Parathyroid adenoma (tissue), 2 donors: ENCODE results near the gene PDE9A.

Experiments
- H2AFZ ChIP-seq: fragments of 300-600 bp; sonication (generic); one replicate; pipeline ENCODE4 v1.7.0; 2017; ENCODE audit warnings: antibody characterized with exemption, mild to moderate bottlenecking
- H3K27ac ChIP-seq: fragments of 300-600 bp; sonication (generic); one replicate; pipeline ENCODE4 v1.7.0; 2017
- H3K27me3 ChIP-seq: fragments of 300-600 bp; sonication (generic); one replicate; pipeline ENCODE4 v1.7.0; 2017; ENCODE audit warnings: low read length; ENCODE audit not compliant: control insufficient read depth, insufficient read depth
- H3K36me3 ChIP-seq: fragments of 300-600 bp; sonication (generic); one replicate; pipeline ENCODE4 v1.7.0; 2017; ENCODE audit warnings: low read length; ENCODE audit not compliant: control insufficient read depth, insufficient read depth
- H3K4me1 ChIP-seq: fragments of 300-600 bp; sonication (generic); one replicate; pipeline ENCODE4 v1.7.0; 2017; ENCODE audit warnings: control low read depth
- H3K4me2 ChIP-seq: fragments of 300-600 bp; sonication (generic); one replicate; pipeline ENCODE4 v1.7.0; 2017; ENCODE audit warnings: low read length
- H3K4me3 ChIP-seq: fragments of 300-600 bp; sonication (generic); one replicate; pipeline ENCODE4 v1.7.0; 2017; ENCODE audit warnings: low read depth, low read length
- H3K79me2 ChIP-seq: fragments of 300-600 bp; sonication (generic); one replicate; pipeline ENCODE4 v1.7.0; 2017; ENCODE audit warnings: control low read depth
- H3K9ac ChIP-seq: fragments of 300-600 bp; sonication (generic); one replicate; pipeline ENCODE4 v1.7.0; 2017; ENCODE audit warnings: mild to moderate bottlenecking
- H3K9me3 ChIP-seq: fragments of 300-600 bp; sonication (generic); one replicate; pipeline ENCODE4 v1.7.0; 2017; ENCODE audit warnings: low read length; ENCODE audit not compliant: control insufficient read depth
- CTCF ChIP-seq: fragments of 300-600 bp; sonication (generic); IDR thresholded peaks from one replicate; pipeline ENCODE4 v1.7.0; 2017; ENCODE audit warnings: antibody characterized with exemption, mild to moderate bottlenecking
- donor health status: primary hyperparathyroidism.

PDE9A gene

DNA sequence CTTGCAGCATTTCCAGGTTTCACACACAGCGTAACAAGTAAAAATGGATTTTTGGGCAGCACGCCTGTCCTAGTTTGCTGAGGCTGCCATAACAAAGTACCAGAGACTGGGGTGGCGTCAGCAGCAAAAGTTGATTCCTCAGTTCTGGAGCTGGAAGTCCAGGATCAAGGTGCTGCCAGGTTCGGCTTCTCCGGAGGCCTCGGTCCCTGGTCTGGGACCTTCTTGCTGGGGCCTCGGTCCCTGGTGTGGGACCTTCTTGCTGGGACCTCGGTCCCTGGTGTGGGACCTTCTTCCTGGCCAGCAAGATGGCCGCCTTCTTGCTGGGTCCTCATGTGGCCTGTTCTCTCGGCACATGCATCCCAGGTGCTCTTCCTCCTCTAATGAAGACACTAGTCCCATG, 104.0 kb downstream of the PDE9A start:
- H3K4me1 ChIP-seq = no peaks in the 10 kb centered on the region

DNA sequence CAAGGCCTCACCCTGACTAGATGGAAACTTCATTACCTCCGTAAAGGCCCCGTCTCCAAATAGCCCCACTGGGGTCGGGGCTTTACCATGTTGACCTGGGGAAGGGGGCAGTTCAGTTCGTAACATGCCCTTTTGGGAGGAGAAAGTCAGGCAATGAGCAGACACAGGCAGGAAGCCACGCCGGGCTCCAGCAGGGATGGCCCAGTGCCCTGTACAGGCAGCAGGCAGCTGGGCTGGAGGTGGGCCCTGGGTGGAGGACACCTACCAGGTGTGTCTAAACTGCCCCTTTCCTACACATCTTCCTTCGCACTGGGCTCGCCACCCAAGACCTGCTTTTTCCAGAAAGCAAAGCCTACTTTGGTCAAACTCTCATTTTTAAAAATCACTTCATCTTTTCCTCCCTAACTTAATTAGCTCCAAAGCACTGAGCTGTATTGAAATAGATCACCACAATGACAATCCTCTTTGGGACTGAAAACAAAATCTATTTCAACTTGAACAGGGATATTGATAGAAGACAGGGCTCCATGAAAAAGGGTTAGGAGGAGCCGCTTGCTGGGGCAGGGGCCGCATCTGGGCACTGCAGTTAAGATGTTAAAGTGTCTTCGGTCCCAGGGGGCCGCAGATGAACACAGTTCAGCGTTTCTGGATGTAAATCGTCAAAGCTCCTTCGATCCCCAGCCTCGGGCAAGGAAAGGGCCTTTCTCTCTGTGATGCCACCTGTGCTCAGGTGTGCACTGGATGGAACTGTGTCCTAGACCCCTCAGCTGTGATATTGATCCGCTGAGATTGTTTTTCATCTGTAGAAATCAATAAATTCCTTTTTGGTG, 104.6 kb downstream of the PDE9A start:
- no peaks in the 10 kb centered on the region for H3K79me2 ChIP-seq
- H2AFZ ChIP-seq = no peak overlapping the region
- TF ChIP-seq CTCF = no peak
- H3K27ac ChIP-seq = no peak overlapping the region
- no peak overlapping the region for H3K4me2 ChIP-seq
- no peaks in the 10 kb centered on the region for H3K27me3 ChIP-seq
- no peaks in the 10 kb centered on the region for H3K4me1 ChIP-seq
- H3K9me3 ChIP-seq = no peaks in the 10 kb centered on the region
- no peak overlapping the region for H3K9ac ChIP-seq
- no peaks in the 10 kb centered on the region for H3K36me3 ChIP-seq
- no peak overlapping the region for H3K4me3 ChIP-seq

More for the DNA sequence above, 104.0 kb downstream of the PDE9A start:
- Histone ChIP-seq H3K27ac (no peak overlapping the region), H3K4me3 (no peak overlapping the region), H3K4me2 (no peak overlapping the region), H3K9me3 (no peaks in the 10 kb centered on the region), H2AFZ (no peak overlapping the region), H3K9ac (no peak overlapping the region), H3K27me3 (no peaks in the 10 kb centered on the region), H3K36me3 (no peaks in the 10 kb centered on the region), H3K79me2 (no peaks in the 10 kb centered on the region)
- TF ChIP-seq CTCF = no peak

- Histone ChIP-seq H3K27ac (no peak overlapping the region), H3K4me3 (no peak overlapping the region), H3K27me3 (no peaks in the 10 kb centered on the region), H3K79me2 (no peaks in the 10 kb centered on the region), H3K36me3 (no peaks in the 10 kb centered on the region), H3K9ac (no peak overlapping the region), H3K4me1 (no peaks in the 10 kb centered on the region), H2AFZ (no peak overlapping the region), H3K9me3 (no peaks in the 10 kb centered on the region), H3K4me2 (no peak overlapping the region)
- no peak for TF ChIP-seq CTCF
These were observed 105.5 kb downstream of the PDE9A start for GRCh38 chr21:42758721-42759593.

- Histone ChIP-seq H3K27me3 (no peaks in the 10 kb centered on the region), H3K9ac (no peak overlapping the region), H3K4me1 (no peaks in the 10 kb centered on the region), H3K27ac (no peak overlapping the region), H3K4me3 (no peak overlapping the region), H3K79me2 (no peaks in the 10 kb centered on the region), H3K4me2 (no peak overlapping the region), H3K36me3 (no peaks in the 10 kb centered on the region), H2AFZ (no peak overlapping the region), H3K9me3 (no peaks in the 10 kb centered on the region)
- no peak for TF ChIP-seq CTCF
These were observed 106.1 kb downstream of the PDE9A start for GRCh38 chr21:42759594-42759927.
